ENCODE results near the gene STAC2.

The STAC2 gene

DNA sequence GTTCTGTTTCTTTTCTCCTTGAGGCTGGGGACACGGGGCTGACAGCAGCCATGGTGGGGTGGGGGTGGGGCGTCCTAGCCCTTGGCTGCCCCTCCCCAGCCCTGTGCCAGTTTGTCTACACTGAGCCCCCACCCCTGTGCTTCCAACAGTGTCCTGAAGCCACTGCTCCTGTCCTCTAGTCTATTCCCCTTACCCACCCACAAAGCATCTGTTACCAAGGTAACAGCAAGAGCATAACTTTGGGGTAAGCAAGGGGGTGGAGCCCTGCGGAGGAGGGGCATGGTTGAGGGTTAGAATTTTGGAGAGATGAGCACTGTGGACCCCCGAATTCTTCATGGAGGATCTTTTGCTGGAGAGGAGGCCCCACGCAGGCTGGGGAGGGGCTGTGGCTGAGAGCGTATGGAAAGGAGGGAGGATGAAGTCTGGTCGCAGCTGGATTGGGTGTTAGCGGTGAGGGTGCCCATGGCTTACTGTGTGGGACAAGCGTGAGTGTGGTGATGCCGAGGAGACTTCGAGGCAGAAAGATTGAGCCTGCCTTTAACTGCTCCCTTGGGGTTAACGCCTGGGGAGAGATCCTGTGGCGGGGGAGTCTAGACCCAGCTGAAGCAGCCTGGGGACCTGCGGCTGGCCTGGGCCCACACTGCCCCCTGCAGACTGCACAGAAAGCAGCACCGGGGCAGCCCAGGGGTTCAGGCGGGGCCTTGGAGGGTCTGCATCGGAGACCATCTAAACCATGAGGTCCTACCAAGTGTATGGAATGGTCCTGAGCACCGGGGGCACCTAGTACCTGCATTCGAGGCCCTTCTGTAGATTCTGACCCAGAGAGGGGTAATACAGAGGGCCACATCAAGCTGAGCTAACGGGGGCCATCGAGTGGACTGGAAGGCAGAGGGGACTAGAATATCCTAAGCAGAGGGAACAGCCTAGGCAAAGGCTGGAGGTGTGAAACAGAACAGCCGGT is 6.1 kb upstream of the STAC2 start:
- peak; percentile 61 for DNase-seq (ENCODE audit: low read depth)

GRCh38 chr17:39231091-39231561 is 5.4 kb upstream of the STAC2 start:
- peak; percentile 29 for DNase-seq (ENCODE audit: low read depth)

DNA sequence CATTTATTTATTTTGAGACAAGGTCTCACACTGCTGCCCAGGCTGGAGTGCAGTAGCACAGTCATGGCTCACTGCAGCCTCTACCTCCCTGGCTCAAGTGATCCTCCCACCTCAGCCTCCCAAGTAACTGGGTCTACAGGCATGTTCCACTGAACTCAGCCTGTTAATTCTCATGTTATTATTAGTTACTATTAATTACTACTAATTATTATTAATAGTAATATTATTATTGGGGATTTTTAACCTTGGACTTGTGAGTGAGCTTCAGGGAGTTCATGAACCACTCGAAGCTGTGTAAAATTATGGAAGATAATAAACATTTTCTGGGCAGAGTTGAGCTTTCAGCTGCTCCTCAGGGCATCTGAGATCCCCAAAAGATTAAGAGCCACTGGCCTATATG is 4.6 kb upstream of the STAC2 start:
- no peak for DNase-seq (ENCODE audit: low read depth)

GRCh38 chr17:39229274-39229913 is 3.6 kb upstream of the STAC2 start:
- DNase-seq (ENCODE audit: low read depth) = peak; percentile 52

GRCh38 chr17:39227364-39227919 is 1.7 kb upstream of the STAC2 start:
- no peak for DNase-seq (ENCODE audit: low read depth)

- peak; percentile 63 for DNase-seq (ENCODE audit: low read depth)
Observed at GRCh38 chr17:39225959-39226683, 376 bp upstream of the STAC2 start.

- no peak for DNase-seq (ENCODE audit: low read depth)
Observed at GRCh38 chr17:39224778-39225307, 902 bp downstream of the STAC2 start.

- DNase-seq (ENCODE audit: low read depth) = no peak
Observed at GRCh38 chr17:39223907-39224777, 1.6 kb downstream of the STAC2 start.

GRCh38 chr17:39222866-39223834 is 2.6 kb downstream of the STAC2 start:
- no peak for DNase-seq (ENCODE audit: low read depth)

- no peak for DNase-seq (ENCODE audit: low read depth)
Observed at GRCh38 chr17:39222151-39222550, 3.6 kb downstream of the STAC2 start.

- no peak for DNase-seq (ENCODE audit: low read depth)
Observed at GRCh38 chr17:39221572-39221971, 4.2 kb downstream of the STAC2 start.

GRCh38 chr17:39219647-39220154 is 6.0 kb downstream of the STAC2 start:
- no peak for DNase-seq (ENCODE audit: low read depth)

DNA sequence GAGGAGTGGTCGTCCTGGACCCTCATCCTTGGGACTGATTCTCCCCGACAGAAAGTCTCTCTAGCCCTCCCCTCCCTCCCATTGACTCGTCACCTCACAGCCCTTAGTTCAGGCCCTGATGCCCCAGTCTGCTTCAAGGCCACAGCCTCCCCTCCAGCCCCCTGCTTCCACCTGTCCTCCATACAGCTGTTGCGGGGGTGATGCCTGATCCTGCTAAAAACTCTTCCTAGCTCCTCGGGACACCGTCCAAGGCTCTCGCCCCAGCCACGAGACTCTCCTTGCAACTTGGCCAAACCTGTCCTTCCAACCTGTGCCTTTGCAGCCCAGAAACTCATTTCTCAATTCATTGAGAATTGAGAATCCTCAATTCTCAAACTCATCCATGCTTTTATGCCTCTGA is 6.8 kb downstream of the STAC2 start:
- no peak for DNase-seq (ENCODE audit: low read depth)

DNA sequence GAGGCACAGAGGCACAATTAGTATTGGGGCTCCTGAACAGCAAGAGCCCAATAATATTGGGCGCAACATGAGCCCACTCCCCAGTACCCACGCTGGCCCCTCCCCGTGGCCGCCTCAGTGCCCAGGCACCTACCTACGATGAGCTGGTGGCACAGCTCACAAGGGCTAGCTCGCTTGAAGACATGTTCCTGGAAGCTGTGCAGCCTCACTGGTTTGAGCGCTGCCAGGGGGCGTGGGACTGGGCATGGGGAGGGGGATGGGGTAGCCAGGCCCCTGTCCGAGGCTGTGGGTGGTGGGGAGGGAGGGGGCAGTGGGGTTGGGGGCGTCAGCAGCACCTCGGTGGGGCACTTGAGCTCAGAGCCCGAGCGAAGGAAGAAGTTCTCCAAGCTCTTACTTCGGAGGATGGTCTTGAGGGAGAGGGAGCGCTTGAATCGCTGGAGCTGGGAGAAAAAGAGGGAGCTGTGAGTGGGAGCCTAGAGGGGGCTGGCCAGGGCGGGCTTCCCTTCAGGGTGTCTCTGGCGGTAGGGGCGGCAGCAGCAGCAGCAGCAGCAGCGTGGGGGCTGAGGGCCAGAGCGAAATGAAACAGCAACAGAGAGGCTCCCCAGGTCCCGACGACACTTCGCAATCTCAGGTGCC is 7.9 kb downstream of the STAC2 start:
- DNase-seq (ENCODE audit: low read depth) = no peak

DNA sequence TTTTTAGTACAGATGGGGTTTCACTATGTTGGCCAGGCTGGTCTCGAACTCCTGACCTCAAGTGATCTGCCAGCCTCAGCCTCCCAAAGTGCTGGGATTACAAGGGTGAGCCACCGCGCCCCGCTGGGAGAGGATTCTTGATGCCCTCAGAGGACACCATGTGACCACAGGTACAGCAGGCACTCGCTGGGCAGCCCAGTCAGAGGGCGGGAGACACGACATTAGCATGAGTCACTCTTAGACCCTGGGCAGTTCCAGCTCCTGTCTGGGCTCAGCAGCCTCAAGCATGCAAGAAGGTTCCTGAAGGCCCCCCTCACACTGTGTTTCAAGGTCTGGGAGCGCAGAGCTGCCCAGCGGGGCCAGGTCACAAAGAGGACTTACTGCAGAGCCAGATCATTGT is 11.9 kb downstream of the STAC2 start:
- peak; percentile 45 for DNase-seq (ENCODE audit: low read depth)

DNA sequence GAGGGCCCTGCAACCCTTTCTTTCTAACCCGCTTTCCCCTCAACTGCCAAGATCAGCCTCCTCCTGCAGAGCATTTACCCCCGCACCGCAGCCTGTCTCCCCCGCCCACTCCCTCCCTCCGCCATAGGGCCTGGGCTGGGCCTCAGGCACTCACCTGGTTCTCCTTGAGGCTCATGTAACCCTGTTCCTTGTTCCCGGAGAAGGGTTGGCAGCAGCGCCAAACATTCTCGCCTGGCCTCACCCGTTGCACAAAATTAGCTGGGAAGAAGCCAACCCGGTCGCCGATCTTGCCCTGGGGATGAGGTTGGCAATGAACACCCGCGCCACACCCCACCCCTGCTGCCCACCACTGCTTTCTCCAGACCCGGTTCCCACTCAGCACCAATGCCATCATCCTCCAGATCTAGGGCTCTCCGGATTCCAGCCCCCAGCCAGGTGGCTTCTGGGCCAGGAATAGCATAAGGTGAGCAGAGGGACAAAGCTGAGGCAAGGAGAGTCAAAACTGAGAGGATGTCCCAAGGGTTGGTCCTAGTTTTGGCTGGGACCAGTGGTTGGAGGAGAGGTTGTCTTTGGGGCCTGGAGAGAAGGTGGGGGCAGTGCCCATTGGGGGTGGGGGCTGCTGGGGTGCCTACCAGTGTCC is 12.8 kb downstream of the STAC2 start:
- no peak for DNase-seq (ENCODE audit: low read depth)

DNA sequence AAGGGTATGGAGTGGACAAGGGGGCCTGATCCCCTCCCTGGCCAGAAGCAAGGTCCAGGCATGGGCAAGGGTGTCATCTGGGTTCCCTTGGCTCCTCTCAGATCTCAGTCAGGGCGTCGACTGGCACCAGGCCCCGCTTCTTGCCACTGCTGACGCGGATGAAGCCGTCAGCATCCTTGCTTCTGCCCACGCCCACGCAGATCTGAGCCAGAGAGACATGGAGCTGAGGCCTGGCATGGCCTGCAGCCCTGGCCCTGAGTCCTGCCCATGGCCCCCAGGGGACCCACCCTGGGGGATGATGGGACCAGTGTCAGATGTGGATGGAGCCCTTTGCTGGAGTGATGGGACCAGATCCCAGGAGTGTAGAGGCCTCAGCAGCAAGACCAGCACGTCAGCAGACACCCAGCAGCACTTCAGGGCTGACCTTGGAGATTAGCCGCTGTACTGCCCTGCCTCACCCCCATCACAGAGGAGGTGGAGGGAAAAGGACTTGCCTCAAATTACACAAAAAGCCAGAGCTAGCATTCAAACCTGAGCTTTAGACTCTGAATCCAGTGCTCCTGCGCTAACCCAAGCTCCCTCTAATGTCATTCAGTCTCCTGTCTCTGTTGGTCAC is 13.4 kb downstream of the STAC2 start:
- no peak for DNase-seq (ENCODE audit: low read depth)

DNA sequence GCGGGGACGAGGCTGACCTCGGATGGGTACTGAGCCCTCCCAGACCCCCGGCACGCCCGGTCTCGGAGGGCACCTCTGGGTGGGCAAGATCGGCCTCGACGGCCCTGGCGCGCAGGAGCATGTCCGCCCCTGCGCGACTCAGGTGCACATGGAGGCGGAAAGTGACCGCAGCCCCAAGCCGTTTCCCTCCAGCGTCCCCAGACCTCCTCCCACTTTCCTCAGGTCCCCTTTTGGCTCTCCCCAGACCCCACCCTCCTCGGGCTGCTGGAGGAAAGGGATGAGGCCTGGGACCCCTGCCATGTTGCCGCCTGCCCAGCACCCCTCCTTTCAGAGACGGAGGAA is 15.7 kb downstream of the STAC2 start:
- no peak for DNase-seq (ENCODE audit: low read depth)

Measured in EH (cell line).